ENCODE measurements around the gene GIGYF2. TPM values are rescaled to one million over a fixed set of nuclear protein-coding genes. Genes with fewer than 3 reads are reported as not detected.

Gene GIGYF2
- polyA plus RNA-seq, 1 of the 3 experiments (the other 2 are of a cell fraction) = 12.8 TPM

DNA sequence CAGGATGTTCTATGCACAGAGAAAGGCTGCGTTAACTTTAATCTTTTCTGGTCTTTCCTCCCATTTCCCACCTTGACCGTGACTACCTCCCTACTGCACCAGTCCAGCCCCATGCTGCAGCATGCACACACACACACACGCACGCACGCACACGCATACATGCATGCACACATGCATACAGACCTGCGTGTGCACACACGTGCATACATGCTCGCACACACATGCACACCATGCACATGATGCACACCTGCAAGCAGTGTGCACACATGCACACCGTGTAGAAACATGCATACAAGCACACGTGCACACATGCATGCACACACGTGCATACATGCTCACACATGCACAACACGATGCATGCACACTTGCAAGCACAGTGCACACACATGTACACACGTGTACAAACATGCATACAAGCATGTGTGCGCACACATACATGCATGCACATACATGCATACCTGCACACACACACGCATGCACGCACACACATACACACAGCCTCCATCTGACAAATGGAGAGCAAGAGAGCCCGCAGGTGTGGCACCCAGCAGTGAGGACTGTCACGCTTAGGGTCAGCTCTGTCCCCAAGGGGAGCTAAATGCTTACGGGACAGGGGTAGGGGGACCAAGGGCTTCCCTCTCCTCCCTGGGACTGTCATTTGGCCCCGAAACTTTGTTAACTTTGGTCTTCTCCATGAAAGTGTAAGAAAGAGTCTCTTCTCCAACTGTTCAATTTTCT is 191.1 kb downstream of the GIGYF2 start:
- CTCF ChIA-PET = interaction anchor here (1.4 kb wide), 1 partner anchor 40 kb away, joined by 4 read pairs; no protein-coding TSS in a partner anchor
- no peaks in the 10 kb centered on the region for H3K27me3 ChIP-seq (ENCODE audit: insufficient read depth)
- H4K20me1 ChIP-seq (ENCODE audit: insufficient read depth) = no peaks in the 10 kb centered on the region
- no peaks in the 10 kb centered on the region for H3K79me2 ChIP-seq (ENCODE audit: insufficient read depth)
- no peak overlapping the region for H2AFZ ChIP-seq (ENCODE audit: low read depth)
- H3K4me2 ChIP-seq = no peak overlapping the region
- no peaks in the 10 kb centered on the region for H3K9me3 ChIP-seq
- POLR2A ChIA-PET = no interaction called here
- TF ChIP-seq YY1 (IDR thresholded peaks at IDR 0.05; ENCODE audit: low read depth) (no peak), POLR2AphosphoS5 (IDR thresholded peaks at IDR 0.05; ENCODE audit: low read depth, low read length) (no peak), TEAD4 (IDR thresholded peaks at IDR 0.05; ENCODE audit: borderline replicate concordance, insufficient read depth) (no peak), MXI1 (IDR thresholded peaks at IDR 0.05; ENCODE audit: low read depth, low read length) (no peak), JUND (IDR thresholded peaks at IDR 0.05) (no peak), NRF1 (IDR thresholded peaks at IDR 0.05; ENCODE audit: low read depth, low read length) (no peak), EP300 (IDR thresholded peaks at IDR 0.05; ENCODE audit: borderline replicate concordance in 1 of 2, low read depth in 1 of 2, low read length in 1 of 2) (no peak), RCOR1 (IDR thresholded peaks at IDR 0.05; ENCODE audit: low read length) (no peak), EZH2phosphoT487 (IDR thresholded peaks at IDR 0.05; ENCODE audit: borderline replicate concordance, low read depth) (no peak), MEF2A (IDR thresholded peaks at IDR 0.05; ENCODE audit: borderline replicate concordance, low read depth) (no peak)
- TF ChIP-seq, protein P1, sequence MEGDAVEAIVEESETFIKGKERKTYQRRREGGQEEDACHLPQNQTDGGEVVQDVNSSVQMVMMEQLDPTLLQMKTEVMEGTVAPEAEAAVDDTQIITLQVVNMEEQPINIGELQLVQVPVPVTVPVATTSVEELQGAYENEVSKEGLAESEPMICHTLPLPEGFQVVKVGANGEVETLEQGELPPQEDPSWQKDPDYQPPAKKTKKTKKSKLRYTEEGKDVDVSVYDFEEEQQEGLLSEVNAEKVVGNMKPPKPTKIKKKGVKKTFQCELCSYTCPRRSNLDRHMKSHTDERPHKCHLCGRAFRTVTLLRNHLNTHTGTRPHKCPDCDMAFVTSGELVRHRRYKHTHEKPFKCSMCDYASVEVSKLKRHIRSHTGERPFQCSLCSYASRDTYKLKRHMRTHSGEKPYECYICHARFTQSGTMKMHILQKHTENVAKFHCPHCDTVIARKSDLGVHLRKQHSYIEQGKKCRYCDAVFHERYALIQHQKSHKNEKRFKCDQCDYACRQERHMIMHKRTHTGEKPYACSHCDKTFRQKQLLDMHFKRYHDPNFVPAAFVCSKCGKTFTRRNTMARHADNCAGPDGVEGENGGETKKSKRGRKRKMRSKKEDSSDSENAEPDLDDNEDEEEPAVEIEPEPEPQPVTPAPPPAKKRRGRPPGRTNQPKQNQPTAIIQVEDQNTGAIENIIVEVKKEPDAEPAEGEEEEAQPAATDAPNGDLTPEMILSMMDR (IDR thresholded peaks at IDR 0.05) = no peak
- TF ChIP-seq, protein P2, sequence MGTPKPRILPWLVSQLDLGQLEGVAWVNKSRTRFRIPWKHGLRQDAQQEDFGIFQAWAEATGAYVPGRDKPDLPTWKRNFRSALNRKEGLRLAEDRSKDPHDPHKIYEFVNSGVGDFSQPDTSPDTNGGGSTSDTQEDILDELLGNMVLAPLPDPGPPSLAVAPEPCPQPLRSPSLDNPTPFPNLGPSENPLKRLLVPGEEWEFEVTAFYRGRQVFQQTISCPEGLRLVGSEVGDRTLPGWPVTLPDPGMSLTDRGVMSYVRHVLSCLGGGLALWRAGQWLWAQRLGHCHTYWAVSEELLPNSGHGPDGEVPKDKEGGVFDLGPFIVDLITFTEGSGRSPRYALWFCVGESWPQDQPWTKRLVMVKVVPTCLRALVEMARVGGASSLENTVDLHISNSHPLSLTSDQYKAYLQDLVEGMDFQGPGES (IDR thresholded peaks at IDR 0.05; ENCODE audit: low read depth, low read length) = no peak
- TF ChIP-seq, protein P3, sequence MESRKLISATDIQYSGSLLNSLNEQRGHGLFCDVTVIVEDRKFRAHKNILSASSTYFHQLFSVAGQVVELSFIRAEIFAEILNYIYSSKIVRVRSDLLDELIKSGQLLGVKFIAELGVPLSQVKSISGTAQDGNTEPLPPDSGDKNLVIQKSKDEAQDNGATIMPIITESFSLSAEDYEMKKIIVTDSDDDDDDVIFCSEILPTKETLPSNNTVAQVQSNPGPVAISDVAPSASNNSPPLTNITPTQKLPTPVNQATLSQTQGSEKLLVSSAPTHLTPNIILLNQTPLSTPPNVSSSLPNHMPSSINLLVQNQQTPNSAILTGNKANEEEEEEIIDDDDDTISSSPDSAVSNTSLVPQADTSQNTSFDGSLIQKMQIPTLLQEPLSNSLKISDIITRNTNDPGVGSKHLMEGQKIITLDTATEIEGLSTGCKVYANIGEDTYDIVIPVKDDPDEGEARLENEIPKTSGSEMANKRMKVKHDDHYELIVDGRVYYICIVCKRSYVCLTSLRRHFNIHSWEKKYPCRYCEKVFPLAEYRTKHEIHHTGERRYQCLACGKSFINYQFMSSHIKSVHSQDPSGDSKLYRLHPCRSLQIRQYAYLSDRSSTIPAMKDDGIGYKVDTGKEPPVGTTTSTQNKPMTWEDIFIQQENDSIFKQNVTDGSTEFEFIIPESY (IDR thresholded peaks at IDR 0.05; ENCODE audit: borderline replicate concordance, low read depth) = no peak
- TF ChIP-seq, protein P4, sequence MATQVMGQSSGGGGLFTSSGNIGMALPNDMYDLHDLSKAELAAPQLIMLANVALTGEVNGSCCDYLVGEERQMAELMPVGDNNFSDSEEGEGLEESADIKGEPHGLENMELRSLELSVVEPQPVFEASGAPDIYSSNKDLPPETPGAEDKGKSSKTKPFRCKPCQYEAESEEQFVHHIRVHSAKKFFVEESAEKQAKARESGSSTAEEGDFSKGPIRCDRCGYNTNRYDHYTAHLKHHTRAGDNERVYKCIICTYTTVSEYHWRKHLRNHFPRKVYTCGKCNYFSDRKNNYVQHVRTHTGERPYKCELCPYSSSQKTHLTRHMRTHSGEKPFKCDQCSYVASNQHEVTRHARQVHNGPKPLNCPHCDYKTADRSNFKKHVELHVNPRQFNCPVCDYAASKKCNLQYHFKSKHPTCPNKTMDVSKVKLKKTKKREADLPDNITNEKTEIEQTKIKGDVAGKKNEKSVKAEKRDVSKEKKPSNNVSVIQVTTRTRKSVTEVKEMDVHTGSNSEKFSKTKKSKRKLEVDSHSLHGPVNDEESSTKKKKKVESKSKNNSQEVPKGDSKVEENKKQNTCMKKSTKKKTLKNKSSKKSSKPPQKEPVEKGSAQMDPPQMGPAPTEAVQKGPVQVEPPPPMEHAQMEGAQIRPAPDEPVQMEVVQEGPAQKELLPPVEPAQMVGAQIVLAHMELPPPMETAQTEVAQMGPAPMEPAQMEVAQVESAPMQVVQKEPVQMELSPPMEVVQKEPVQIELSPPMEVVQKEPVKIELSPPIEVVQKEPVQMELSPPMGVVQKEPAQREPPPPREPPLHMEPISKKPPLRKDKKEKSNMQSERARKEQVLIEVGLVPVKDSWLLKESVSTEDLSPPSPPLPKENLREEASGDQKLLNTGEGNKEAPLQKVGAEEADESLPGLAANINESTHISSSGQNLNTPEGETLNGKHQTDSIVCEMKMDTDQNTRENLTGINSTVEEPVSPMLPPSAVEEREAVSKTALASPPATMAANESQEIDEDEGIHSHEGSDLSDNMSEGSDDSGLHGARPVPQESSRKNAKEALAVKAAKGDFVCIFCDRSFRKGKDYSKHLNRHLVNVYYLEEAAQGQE (IDR thresholded peaks at IDR 0.05; ENCODE audit: low read depth, low read length) = no peak
- H3K36me3 ChIP-seq (replicated peaks in 1 of 2; ENCODE audit: control insufficient read depth in 1 of 2, insufficient read depth in 2 of 2, low read length in 1 of 2) = no peaks in the 10 kb centered on the region
- DNase-seq = no peak
- H3K4me1 ChIP-seq (ENCODE audit: control insufficient read depth in 1 of 2, insufficient read depth in 2 of 2, low read depth in 1 of 2, low read length in 1 of 2) = no peaks in the 10 kb centered on the region; a peak in 1 of 4 replicates
- 78% methylated on average over 21 of the region's 21 CpGs for WGBS (ENCODE audit: low lambda C conversion rate)
- H3K9ac ChIP-seq = no peak overlapping the region
- no peaks in the 10 kb centered on the region for H3K9me2 ChIP-seq
- no peaks in the 10 kb centered on the region for H3F3A ChIP-seq (replicated peaks; ENCODE audit: insufficient read depth)
- H3K4me3 ChIP-seq (ENCODE audit: low read depth in 2 of 2, low read length in 1 of 2) = no peak overlapping the region
- no peak overlapping the region for H3K27ac ChIP-seq (ENCODE audit: low read depth in 2 of 2, low read length in 1 of 2)
